ENCODE results near the gene GINS3.

The GINS3 gene

DNA sequence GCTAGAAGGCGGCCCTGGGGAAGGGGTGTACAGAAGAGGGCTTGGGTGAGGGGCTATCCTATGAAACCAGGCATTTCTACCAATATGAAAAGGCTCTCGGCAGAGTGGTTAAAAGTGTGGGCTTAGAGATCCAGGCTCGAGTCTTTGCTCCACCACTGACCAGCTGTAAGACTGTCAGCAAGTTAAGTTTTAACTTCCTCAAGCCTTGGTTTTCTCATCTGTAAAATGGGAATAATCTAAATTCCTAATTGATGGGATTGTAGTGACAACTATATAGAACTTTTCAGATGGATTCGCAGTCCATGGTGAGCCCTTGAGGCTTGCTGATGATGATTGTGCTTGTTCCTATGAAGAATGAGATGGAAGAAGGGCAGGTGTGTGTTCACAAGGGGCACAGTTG is 57.0 kb downstream of the GINS3 start:
- Histone ChIP-seq H3K27me3 (ENCODE audit: control insufficient read depth, insufficient read depth, low read length) (peaks cover under 1% of the 10 kb centered on the region; the same call in 1 of the 2 replicates), H3K4me1 (ENCODE audit: control insufficient read depth, insufficient read depth, low read length) (no peaks in the 10 kb centered on the region), H3K4me3 (ENCODE audit: low read depth, low read length) (no peak overlapping the region), H3K9ac (ENCODE audit: low read length) (no peak overlapping the region), H3K27ac (ENCODE audit: low read depth, low read length) (no peak overlapping the region), H3K36me3 (ENCODE audit: control insufficient read depth, insufficient read depth, low read length) (no peaks in the 10 kb centered on the region), H3K9me3 (ENCODE audit: control insufficient read depth, insufficient read depth, low read depth, low read length) (no peaks in the 10 kb centered on the region)

DNA sequence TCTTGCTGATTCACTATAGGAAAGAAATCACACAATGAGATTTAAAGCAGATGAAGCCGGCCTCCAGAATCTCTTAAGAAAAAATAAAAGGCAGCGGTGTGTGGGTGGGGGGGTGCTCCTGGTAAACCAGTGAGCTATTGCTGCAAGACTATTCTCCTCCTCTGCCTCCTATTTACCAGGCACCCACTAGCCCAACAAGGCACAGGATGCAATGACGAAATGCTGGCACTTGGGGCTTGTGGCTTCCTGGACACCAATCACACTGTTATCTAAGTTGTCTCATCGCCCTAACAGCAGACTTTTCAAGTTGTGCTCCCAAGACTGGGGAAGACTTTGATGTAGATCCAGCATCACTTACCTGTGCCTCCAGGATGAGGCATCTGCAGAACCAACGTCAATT is 57.5 kb downstream of the GINS3 start:
- no peaks in the 10 kb centered on the region for H3K27me3 ChIP-seq (ENCODE audit: control insufficient read depth, insufficient read depth, low read length)
- H3K27ac ChIP-seq (ENCODE audit: low read depth, low read length) = no peak overlapping the region
- H3K4me1 ChIP-seq (ENCODE audit: control insufficient read depth, insufficient read depth, low read length) = no peaks in the 10 kb centered on the region
- no peak overlapping the region for H3K9ac ChIP-seq (ENCODE audit: low read length)
- no peaks in the 10 kb centered on the region for H3K36me3 ChIP-seq (ENCODE audit: control insufficient read depth, insufficient read depth, low read length)
- no peaks in the 10 kb centered on the region for H3K9me3 ChIP-seq (ENCODE audit: control insufficient read depth, insufficient read depth, low read depth, low read length)
- H3K4me3 ChIP-seq (ENCODE audit: low read depth, low read length) = no peak overlapping the region

DNA sequence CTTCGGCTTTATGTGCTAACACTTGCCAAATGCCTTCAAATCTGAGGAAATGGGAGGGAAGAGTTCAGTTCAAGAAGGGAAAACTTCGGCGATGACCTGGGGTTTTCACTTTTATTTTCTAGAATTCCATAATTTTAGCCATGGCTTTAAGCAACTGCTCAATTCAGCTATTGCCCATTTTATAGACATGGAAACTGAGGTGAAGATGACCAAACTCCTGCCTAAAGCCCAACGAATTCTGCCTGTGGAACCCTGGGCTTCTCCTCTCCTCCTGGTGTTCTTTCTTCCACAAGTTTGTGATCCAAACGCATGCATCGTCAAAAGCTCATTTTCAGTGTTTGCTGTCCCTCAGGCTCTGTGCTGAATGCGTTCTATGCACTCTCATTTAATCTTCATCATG is 58.3 kb downstream of the GINS3 start:
- Histone ChIP-seq H3K36me3 (ENCODE audit: control insufficient read depth, insufficient read depth, low read length) (no peaks in the 10 kb centered on the region), H3K4me1 (ENCODE audit: control insufficient read depth, insufficient read depth, low read length) (no peaks in the 10 kb centered on the region), H3K9me3 (ENCODE audit: control insufficient read depth, insufficient read depth, low read depth, low read length) (no peaks in the 10 kb centered on the region), H3K4me3 (ENCODE audit: low read depth, low read length) (no peak overlapping the region), H3K9ac (ENCODE audit: low read length) (no peak overlapping the region), H3K27me3 (ENCODE audit: control insufficient read depth, insufficient read depth, low read length) (no peaks in the 10 kb centered on the region), H3K27ac (ENCODE audit: low read depth, low read length) (no peak overlapping the region)

DNA sequence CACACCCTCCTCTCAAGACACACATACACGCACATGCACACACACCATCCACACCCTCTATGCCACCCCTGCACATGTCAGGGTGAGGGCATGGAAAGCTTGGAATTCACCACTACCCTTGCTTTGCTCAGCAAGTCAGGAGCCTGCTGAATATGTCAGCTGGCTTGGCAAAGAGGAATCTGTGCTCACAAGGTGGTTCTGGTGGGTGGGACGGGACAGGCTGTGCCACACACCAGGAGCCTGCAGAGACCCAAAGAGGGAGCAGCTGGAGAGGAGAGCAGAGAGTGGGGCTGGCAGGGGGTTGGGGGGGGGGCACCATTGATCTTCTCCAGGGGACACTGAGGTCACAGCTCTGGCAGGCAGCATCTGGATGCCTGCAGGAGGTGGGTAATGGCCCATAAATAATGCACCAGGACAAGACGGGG is 59.0 kb downstream of the GINS3 start:
- Histone ChIP-seq H3K36me3 (ENCODE audit: control insufficient read depth, insufficient read depth, low read length) (no peaks in the 10 kb centered on the region), H3K27ac (ENCODE audit: low read depth, low read length) (no peak overlapping the region), H3K4me3 (ENCODE audit: low read depth, low read length) (no peak overlapping the region), H3K4me1 (ENCODE audit: control insufficient read depth, insufficient read depth, low read length) (no peaks in the 10 kb centered on the region), H3K9ac (ENCODE audit: low read length) (no peak overlapping the region), H3K27me3 (ENCODE audit: control insufficient read depth, insufficient read depth, low read length) (no peaks in the 10 kb centered on the region), H3K9me3 (ENCODE audit: control insufficient read depth, insufficient read depth, low read depth, low read length) (no peaks in the 10 kb centered on the region)

DNA sequence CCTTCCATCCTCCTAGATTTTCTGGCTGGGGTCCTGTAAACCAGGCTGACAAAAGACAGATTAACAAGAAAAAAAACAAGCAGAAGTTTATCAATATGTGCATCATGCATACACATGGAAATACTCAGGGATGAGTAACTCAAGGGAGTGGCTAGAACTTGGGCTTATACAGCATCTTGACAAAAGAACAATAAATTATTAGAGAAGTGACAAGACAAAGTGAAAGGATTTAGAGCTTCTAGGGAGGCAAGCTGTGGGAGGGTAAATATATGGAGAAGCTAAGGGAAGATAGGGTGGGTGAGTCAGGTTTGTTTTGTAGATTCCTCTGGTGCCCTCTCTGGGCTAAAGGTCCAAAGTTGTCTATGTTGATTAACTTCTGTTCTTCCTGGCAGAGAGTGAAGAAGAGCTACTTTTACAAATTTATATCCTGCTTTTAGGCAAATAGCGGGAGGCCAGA is 59.7 kb downstream of the GINS3 start:
- no peaks in the 10 kb centered on the region for H3K36me3 ChIP-seq (ENCODE audit: control insufficient read depth, insufficient read depth, low read length)
- H3K4me3 ChIP-seq (ENCODE audit: low read depth, low read length) = no peak overlapping the region
- no peak overlapping the region for H3K9ac ChIP-seq (ENCODE audit: low read length)
- H3K9me3 ChIP-seq (ENCODE audit: control insufficient read depth, insufficient read depth, low read depth, low read length) = no peaks in the 10 kb centered on the region
- H3K27me3 ChIP-seq (ENCODE audit: control insufficient read depth, insufficient read depth, low read length) = no peaks in the 10 kb centered on the region
- no peak overlapping the region for H3K27ac ChIP-seq (ENCODE audit: low read depth, low read length)
- no peaks in the 10 kb centered on the region for H3K4me1 ChIP-seq (ENCODE audit: control insufficient read depth, insufficient read depth, low read length)

DNA sequence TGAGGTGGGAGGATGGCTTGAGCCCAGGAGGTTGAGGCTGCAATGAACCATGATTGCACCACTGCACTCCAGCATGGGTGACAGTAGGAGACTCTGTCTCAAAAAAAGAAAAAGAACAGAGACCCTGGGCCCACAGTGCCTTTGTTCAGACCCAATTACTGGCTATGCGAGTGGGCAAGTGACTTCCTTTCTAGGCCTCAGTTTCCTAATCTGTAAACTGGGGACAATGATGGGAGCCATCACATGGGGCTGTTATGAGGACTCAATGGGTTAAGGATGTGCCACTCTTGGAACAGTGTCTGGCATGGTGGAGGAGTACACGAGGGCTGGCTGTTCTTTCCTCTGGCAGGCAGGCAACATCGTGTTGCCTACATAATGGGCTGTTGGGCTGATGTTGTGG is 60.4 kb downstream of the GINS3 start:
- H3K9ac ChIP-seq (ENCODE audit: low read length) = no peak overlapping the region
- no peak overlapping the region for H3K27ac ChIP-seq (ENCODE audit: low read depth, low read length)
- no peaks in the 10 kb centered on the region for H3K9me3 ChIP-seq (ENCODE audit: control insufficient read depth, insufficient read depth, low read depth, low read length)
- no peaks in the 10 kb centered on the region for H3K4me1 ChIP-seq (ENCODE audit: control insufficient read depth, insufficient read depth, low read length)
- no peak overlapping the region for H3K4me3 ChIP-seq (ENCODE audit: low read depth, low read length)
- no peaks in the 10 kb centered on the region for H3K27me3 ChIP-seq (ENCODE audit: control insufficient read depth, insufficient read depth, low read length)
- no peaks in the 10 kb centered on the region for H3K36me3 ChIP-seq (ENCODE audit: control insufficient read depth, insufficient read depth, low read length)

DNA sequence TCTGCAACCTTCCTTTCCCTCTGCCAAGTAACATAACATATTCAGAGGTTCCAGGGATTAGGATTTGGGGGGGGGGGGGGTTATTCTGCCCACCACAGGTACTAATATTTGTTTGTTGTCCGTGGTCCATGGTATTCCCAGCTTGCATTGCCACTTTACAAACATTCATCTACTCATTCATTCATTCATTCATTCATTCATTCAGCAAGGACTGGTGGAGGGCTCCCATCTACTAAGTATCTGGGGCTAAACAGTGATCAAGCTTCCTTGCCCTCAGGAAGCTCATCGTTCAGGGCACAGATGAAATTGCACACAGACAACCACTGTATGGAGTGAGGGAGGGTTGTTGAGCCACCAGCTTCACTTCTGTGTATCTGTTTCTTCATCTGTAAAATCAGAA is 61.9 kb downstream of the GINS3 start:
- Histone ChIP-seq H3K9ac (ENCODE audit: low read length) (no peak overlapping the region), H3K4me1 (ENCODE audit: control insufficient read depth, insufficient read depth, low read length) (no peaks in the 10 kb centered on the region), H3K27ac (ENCODE audit: low read depth, low read length) (no peak overlapping the region), H3K9me3 (ENCODE audit: control insufficient read depth, insufficient read depth, low read depth, low read length) (no peaks in the 10 kb centered on the region), H3K36me3 (ENCODE audit: control insufficient read depth, insufficient read depth, low read length) (no peaks in the 10 kb centered on the region), H3K27me3 (ENCODE audit: control insufficient read depth, insufficient read depth, low read length) (no peaks in the 10 kb centered on the region), H3K4me3 (ENCODE audit: low read depth, low read length) (no peak overlapping the region)

DNA sequence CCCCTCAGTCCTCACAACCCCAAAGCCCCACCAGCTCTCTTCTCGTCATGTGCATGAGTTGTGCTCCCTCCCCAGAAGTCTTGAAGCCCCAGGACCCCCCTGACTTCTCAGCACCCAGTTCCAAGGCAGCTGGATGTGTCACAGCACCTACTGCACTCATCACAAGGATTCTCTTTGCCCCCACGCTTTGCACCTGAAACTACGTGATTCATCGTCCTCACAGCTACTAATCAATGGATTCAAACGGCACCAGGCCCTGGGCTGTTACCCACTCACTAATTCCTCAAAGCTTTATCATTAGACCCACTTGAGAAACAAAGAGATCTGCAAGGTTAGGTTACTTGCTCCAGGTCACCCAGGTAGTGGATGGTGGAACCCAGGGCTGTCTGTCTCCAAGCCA is 62.6 kb downstream of the GINS3 start:
- no peak overlapping the region for H3K4me3 ChIP-seq (ENCODE audit: low read depth, low read length)
- peaks cover 3% of the 10 kb centered on the region; the same call in 1 of the 2 replicates for H3K27me3 ChIP-seq (ENCODE audit: control insufficient read depth, insufficient read depth, low read length)
- H3K27ac ChIP-seq (ENCODE audit: low read depth, low read length) = no peak overlapping the region
- no peaks in the 10 kb centered on the region for H3K36me3 ChIP-seq (ENCODE audit: control insufficient read depth, insufficient read depth, low read length)
- H3K9ac ChIP-seq (ENCODE audit: low read length) = no peak overlapping the region
- H3K9me3 ChIP-seq (ENCODE audit: control insufficient read depth, insufficient read depth, low read depth, low read length) = no peaks in the 10 kb centered on the region
- no peaks in the 10 kb centered on the region for H3K4me1 ChIP-seq (ENCODE audit: control insufficient read depth, insufficient read depth, low read length)
